HEK293T (cell line): ENCODE data around the gene MARK4.

Experiments
- BHLHE40 ChIP-seq: fragments of 450-650 bp; IDR thresholded peaks from 2 replicates; pipeline ENCODE4 v1.6.1; 2016; ENCODE audit warnings: mild to moderate bottlenecking, moderate library complexity, borderline replicate concordance
- ELF4 ChIP-seq: fragments of 450-650 bp; IDR thresholded peaks from 2 replicates; pipeline ENCODE4 v1.6.1; 2017; ENCODE audit warnings: antibody characterized with exemption
- FOXA1 ChIP-seq: fragments of 450-650 bp; IDR thresholded peaks from 2 replicates; pipeline ENCODE4 v1.6.1; 2016; ENCODE audit warnings: mild to moderate bottlenecking
- FOXK2 ChIP-seq: fragments of 450-650 bp; IDR thresholded peaks from 2 replicates; pipeline ENCODE4 v1.6.1; 2016; ENCODE audit warnings: mild to moderate bottlenecking
- FOXM1 ChIP-seq: fragments of 450-650 bp; IDR thresholded peaks from 2 replicates; pipeline ENCODE4 v1.6.1; 2017; ENCODE audit warnings: mild to moderate bottlenecking, borderline replicate concordance
- L3MBTL2 ChIP-seq: fragments of 450-650 bp; conservative IDR thresholded peaks from 2 replicates; pipeline ENCODE4 v1.6.1; 2016; ENCODE audit warnings: mild to moderate bottlenecking
- SP1 ChIP-seq: fragments of 450-650 bp; IDR thresholded peaks from 2 replicates; pipeline ENCODE4 v1.6.1; 2017
- SUZ12 ChIP-seq: fragments of 450-650 bp; IDR thresholded peaks from 2 replicates; pipeline ENCODE4 v1.6.1; 2016; ENCODE audit warnings: mild to moderate bottlenecking
- ZNF384 ChIP-seq: fragments of 450-650 bp; IDR thresholded peaks from 2 replicates; pipeline ENCODE4 v1.6.1; 2016

DNA sequence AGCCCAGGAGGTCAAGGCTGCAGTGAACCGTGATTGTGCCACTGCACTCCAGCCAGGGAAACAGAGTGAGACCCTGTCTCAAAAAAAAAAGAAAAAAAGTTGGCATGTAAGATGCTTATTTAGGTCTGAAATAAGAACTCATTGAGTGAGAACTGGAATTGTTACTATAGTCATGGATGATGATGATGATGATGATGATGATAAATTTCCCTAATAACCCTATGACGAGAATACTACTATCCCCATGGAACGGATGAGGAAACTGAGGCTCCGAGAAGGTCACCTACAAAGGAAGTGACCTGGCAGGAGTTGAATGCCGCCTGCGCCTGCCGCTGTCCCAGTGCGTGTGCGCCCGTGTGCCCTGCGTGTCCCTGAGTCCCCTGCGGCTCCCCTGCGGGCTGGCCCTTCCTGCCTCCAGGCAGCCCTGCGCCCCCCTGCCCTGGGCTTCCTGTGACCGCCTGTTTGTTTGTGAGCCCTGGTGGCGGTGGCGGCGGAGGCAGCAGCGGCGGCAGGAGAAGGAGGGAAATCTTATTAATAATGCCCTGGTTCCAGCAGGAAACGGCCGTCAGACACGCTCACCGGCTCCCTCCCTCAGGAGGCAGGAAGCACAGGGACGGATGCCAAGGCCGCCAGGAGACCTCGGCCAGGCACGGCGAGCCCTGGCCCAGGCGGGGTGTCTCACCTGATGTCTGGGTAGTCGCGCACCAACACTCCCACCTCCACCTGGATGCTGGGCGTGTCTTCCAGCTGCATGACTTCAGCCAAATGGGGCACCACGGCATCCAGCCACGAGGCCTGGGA lies 35.5 kb upstream of the MARK4 start:
- TF ChIP-seq SP1 (no peak), FOXM1 (no peak), ELF4 (no peak), SUZ12 (no peak), ZNF384 (no peak), FOXA1 (no peak), BHLHE40 (no peak), L3MBTL2 (no peak), FOXK2 (no peak)
